Measurements from ENCODE around the gene ZSWIM4. TPM values are rescaled to one million over a fixed set of nuclear protein-coding genes. Genes with fewer than 3 reads are reported as not detected.

ZSWIM4 gene
- polyA plus RNA-seq, 1 of the 3 experiments (the other 2 are of a cell fraction): 4.7 TPM

- H3K9ac ChIP-seq: no peak overlapping the region
These were observed 26.7 kb upstream of the ZSWIM4 start for GRCh38 chr19:13768510-13768909.

GRCh38 chr19:13770013-13770635 is 25.1 kb upstream of the ZSWIM4 start:
- H3F3A ChIP-seq (replicated peaks; ENCODE audit: insufficient read depth): peaks cover 20% of the 10 kb centered on the region
- H3K27me3 ChIP-seq (ENCODE audit: insufficient read depth): no peaks in the 10 kb centered on the region
- no peak overlapping the region for H3K4me3 ChIP-seq (ENCODE audit: low read depth in 2 of 2, low read length in 1 of 2)
- no peaks in the 10 kb centered on the region for H4K20me1 ChIP-seq (ENCODE audit: insufficient read depth)
- no peaks in the 10 kb centered on the region for H3K9me3 ChIP-seq
- ChIA-PET POLR2A (no interaction called here), CTCF (no interaction called here)
- peaks cover 13 to 25% of the 10 kb centered on the region in 2 experiments for H3K36me3 ChIP-seq (replicated peaks in 1 of 2; ENCODE audit: control insufficient read depth in 1 of 2, insufficient read depth in 2 of 2, low read length in 1 of 2)
- no peak for DNase-seq
- H3K9ac ChIP-seq: no peak overlapping the region
- no peak overlapping the region for H3K27ac ChIP-seq (ENCODE audit: low read depth in 2 of 2, low read length in 1 of 2)
- peaks cover 32% of the 10 kb centered on the region for H3K79me2 ChIP-seq (ENCODE audit: insufficient read depth)
- TF ChIP-seq FOXJ3 (CRISPR knock-in tag; IDR thresholded peaks at IDR 0.05) (no peak), CTCF (IDR thresholded peaks at IDR 0.05) (no peak), PBX3 (IDR thresholded peaks at IDR 0.05) (no peak), GATA2 (CRISPR knock-in tag; IDR thresholded peaks at IDR 0.05) (no peak), JUND (IDR thresholded peaks at IDR 0.05) (no peak), RAD21 (IDR thresholded peaks at IDR 0.05; ENCODE audit: low read length) (no peak), TAF1 (IDR thresholded peaks at IDR 0.05; ENCODE audit: borderline replicate concordance, low read depth, low read length) (no peak), FOSL2 (IDR thresholded peaks at IDR 0.05; ENCODE audit: borderline replicate concordance, low read depth) (no peak)
- no peak overlapping the region for H3K4me2 ChIP-seq
- WGBS (ENCODE audit: low lambda C conversion rate): 95% methylated on average over 16 of the region's 16 CpGs
- H3K9me2 ChIP-seq: no peaks in the 10 kb centered on the region
- no peak overlapping the region for H2AFZ ChIP-seq (ENCODE audit: low read depth)
- H3K4me1 ChIP-seq (ENCODE audit: control insufficient read depth in 1 of 2, insufficient read depth in 2 of 2, low read depth in 1 of 2, low read length in 1 of 2): peaks cover 5 to 7% of the 10 kb centered on the region in 2 experiments; a peak in 2 of 4 replicates

More at GRCh38 chr19:13768510-13768909, 26.7 kb upstream of the ZSWIM4 start:
- Histone ChIP-seq H3K9me2 (no peaks in the 10 kb centered on the region), H3F3A (replicated peaks; ENCODE audit: insufficient read depth) (peaks cover 15% of the 10 kb centered on the region), H3K4me2 (no peak overlapping the region), H3K27me3 (ENCODE audit: insufficient read depth) (no peaks in the 10 kb centered on the region), H3K9me3 (no peaks in the 10 kb centered on the region), H3K36me3 (replicated peaks in 1 of 2; ENCODE audit: control insufficient read depth in 1 of 2, insufficient read depth in 2 of 2, low read length in 1 of 2) (peaks cover 13 to 25% of the 10 kb centered on the region in 2 experiments), H4K20me1 (ENCODE audit: insufficient read depth) (no peaks in the 10 kb centered on the region), H3K4me3 (ENCODE audit: low read depth in 2 of 2, low read length in 1 of 2) (no peak overlapping the region), H3K4me1 (ENCODE audit: control insufficient read depth in 1 of 2, insufficient read depth in 2 of 2, low read depth in 1 of 2, low read length in 1 of 2) (peaks cover 5 to 11% of the 10 kb centered on the region in 2 experiments; a peak in 2 of 4 replicates), H2AFZ (ENCODE audit: low read depth) (no peak overlapping the region), H3K79me2 (ENCODE audit: insufficient read depth) (peaks cover 32% of the 10 kb centered on the region; the same call in 1 of the 2 replicates), H3K27ac (ENCODE audit: low read depth in 2 of 2, low read length in 1 of 2) (no peak overlapping the region)
- POLR2A ChIA-PET: no interaction called here
- CTCF ChIA-PET: no interaction called here
- no peak for TF ChIP-seq RFX5 (IDR thresholded peaks at IDR 0.05; ENCODE audit: low read length)
- no peak for TF ChIP-seq ZBTB33 (IDR thresholded peaks at IDR 0.05; ENCODE audit: borderline replicate concordance, low read depth)
- no peak for TF ChIP-seq USF2 (IDR thresholded peaks at IDR 0.05; ENCODE audit: borderline replicate concordance, low read depth, low read length)
- no peak for TF ChIP-seq FOXJ3 (CRISPR knock-in tag; IDR thresholded peaks at IDR 0.05)
- no peak for TF ChIP-seq MEF2A (IDR thresholded peaks at IDR 0.05; ENCODE audit: borderline replicate concordance, low read depth)
- DNase-seq: no peak
- 100% methylated on average over 10 of the region's 19 CpGs for WGBS (ENCODE audit: low lambda C conversion rate)

Data from SK-N-SH (cell line).